ENCODE data around the gene TSPAN11. TPM values are rescaled to one million over a fixed set of nuclear protein-coding genes. Genes with fewer than 3 reads are reported as not detected.

TSPAN11 gene
- polyA plus RNA-seq, 3 donors, result 3.8 to 5.0 (median 4.4) TPM

GRCh38 chr12:31034372-31034771 lies 107.8 kb downstream of the TSPAN11 start:
- no peak for DNase-seq (ENCODE audit: low read depth in 3 of 3, low spot score in 2 of 3)

GRCh38 chr12:31035226-31035625 lies 108.7 kb downstream of the TSPAN11 start:
- DNase-seq (ENCODE audit: low read depth in 3 of 3, low spot score in 2 of 3), result no peak

GRCh38 chr12:31035967-31036665 lies 109.6 kb downstream of the TSPAN11 start:
- DNase-seq (ENCODE audit: low read depth in 3 of 3, low spot score in 2 of 3), result no peak

GRCh38 chr12:31037028-31037427 lies 110.5 kb downstream of the TSPAN11 start:
- DNase-seq (ENCODE audit: low read depth in 3 of 3, low spot score in 2 of 3), result no peak

GRCh38 chr12:31037931-31038330 lies 111.4 kb downstream of the TSPAN11 start:
- DNase-seq (ENCODE audit: low read depth in 3 of 3, low spot score in 2 of 3), result no peak

- DNase-seq (ENCODE audit: low read depth in 3 of 3, low spot score in 2 of 3), result no peak
These were observed 114.6 kb downstream of the TSPAN11 start for GRCh38 chr12:31041033-31041564.

Other genes starting within 250 kb of the TSPAN11 start
- gene IPO8, start 230.9 kb upstream of the TSPAN11 start, polyA plus RNA-seq (ENCODE audit: insufficient read length in 3 of 3), result 10 to 100 TPM; 61.6 to 68.2 (median 63.0) TPM
- gene CAPRIN2, start 171.8 kb upstream of the TSPAN11 start, polyA plus RNA-seq (ENCODE audit: insufficient read length in 3 of 3), result 10 to 100 TPM; 30.2 to 34.5 (median 33.7) TPM
- gene DDX11, start 147.1 kb downstream of the TSPAN11 start, polyA plus RNA-seq (ENCODE audit: insufficient read length in 3 of 3), result 10 to 100 TPM; 25.9 to 29.7 (median 29.3) TPM

All from right renal cortex interstitium (tissue), 3 donors.